Type B pancreatic cell (in vitro differentiated cells): ENCODE data around the gene C2orf49. TPM values are rescaled to one million over a fixed set of nuclear protein-coding genes. Genes with fewer than 3 reads are reported as not detected.

Experiments used
- DNase-seq: peaks from one replicate; pipeline ENCODE4 v3.0.0; 2021; ENCODE audit warnings: mixed read lengths; ENCODE audit not compliant: unreplicated experiment; ENCODE audit errors: extremely low spot score
- H3K27ac Mint-ChIP-seq: 2 replicates; pipeline ENCODE4 v1.8.0; 2021; ENCODE audit warnings: mild to moderate bottlenecking, mixed read lengths
- H3K27me3 Mint-ChIP-seq: 2 replicates; pipeline ENCODE4 v1.8.0; 2021; ENCODE audit warnings: mixed read lengths
- H3K36me3 Mint-ChIP-seq: 2 replicates; pipeline ENCODE4 v1.8.0; 2021; ENCODE audit warnings: mixed read lengths
- H3K4me1 Mint-ChIP-seq: one replicate; pipeline ENCODE4 v1.8.0; 2021; ENCODE audit warnings: mixed read lengths; ENCODE audit not compliant: unreplicated experiment
- H3K4me3 Mint-ChIP-seq: 2 replicates; pipeline ENCODE4 v1.8.0; 2021; ENCODE audit warnings: mild to moderate bottlenecking, mixed read lengths
- H3K9me3 Mint-ChIP-seq: 2 replicates; pipeline ENCODE4 v1.8.0; 2021; ENCODE audit warnings: mixed read lengths
- total RNA-seq: library from RNA; stranded (reverse); gene quantifications from 2 replicates; pipeline ENCODE4 v1.2.1, GENCODE V29; 2021; ENCODE audit warnings: low replicate concordance
- TF ChIP-seq, protein P1 (sequence below): fragments of 200-600 bp; sonication (generic); conservative IDR thresholded peaks from 2 replicates; pipeline ENCODE4 v1.5.0; 2021; ENCODE audit warnings: antibody characterized with exemption, mild to moderate bottlenecking

C2orf49 gene
- total RNA-seq, 1 donor from 2014 or later = 25.8 TPM

DNA sequence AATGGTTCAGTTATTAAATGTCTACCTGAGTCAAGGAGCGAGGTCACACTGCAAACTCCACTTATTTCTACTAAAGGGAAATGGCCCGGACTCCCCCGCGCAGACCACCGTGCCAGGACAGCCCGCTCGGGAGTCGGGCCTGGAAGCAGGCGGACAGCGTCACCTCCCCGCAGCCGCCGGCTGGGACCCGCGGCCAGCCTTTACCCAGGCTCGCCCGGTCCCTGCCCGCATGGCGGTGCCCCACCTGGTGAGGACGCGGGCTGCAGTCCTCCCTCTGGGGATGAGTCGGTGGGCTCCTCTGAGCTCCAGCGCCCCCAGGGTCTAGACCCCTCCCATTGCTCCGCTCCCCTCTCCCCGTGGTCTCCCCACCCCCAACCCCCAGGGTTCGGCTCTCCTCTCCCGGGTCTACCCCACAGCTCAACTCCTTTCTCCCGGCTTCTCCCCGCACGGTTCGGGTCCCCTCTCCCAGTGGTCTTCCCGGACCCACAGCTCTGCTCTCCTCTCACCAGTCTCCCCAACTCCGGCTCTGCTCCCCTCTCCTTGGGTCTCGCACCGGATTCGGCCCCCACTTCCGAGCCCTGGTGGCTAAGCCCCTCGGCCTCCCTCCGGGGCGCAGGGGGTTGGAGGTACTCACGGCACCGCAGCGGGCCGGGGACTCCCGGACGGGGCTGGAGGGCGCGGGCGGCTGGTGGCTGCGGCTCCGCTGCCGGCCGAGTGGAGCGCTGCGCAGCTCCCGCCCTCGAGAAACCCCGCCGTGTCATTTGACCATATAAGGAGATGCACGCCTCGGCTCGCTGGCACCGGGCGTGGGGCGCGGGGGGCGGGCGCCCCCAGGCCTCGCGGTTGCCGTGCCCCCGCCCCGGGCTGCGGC is 61.2 kb downstream of the C2orf49 start, which contains the start of gene FHL2:
Gene FHL2 (minus strand): TSS at position 716 of the 871 bp plus-strand sequence. CDS start 12,535 bp downstream, outside the sequence.
- TF ChIP-seq, protein P1, sequence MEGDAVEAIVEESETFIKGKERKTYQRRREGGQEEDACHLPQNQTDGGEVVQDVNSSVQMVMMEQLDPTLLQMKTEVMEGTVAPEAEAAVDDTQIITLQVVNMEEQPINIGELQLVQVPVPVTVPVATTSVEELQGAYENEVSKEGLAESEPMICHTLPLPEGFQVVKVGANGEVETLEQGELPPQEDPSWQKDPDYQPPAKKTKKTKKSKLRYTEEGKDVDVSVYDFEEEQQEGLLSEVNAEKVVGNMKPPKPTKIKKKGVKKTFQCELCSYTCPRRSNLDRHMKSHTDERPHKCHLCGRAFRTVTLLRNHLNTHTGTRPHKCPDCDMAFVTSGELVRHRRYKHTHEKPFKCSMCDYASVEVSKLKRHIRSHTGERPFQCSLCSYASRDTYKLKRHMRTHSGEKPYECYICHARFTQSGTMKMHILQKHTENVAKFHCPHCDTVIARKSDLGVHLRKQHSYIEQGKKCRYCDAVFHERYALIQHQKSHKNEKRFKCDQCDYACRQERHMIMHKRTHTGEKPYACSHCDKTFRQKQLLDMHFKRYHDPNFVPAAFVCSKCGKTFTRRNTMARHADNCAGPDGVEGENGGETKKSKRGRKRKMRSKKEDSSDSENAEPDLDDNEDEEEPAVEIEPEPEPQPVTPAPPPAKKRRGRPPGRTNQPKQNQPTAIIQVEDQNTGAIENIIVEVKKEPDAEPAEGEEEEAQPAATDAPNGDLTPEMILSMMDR = peak; percentile 62
- Mint-ChIP-seq H3K27ac (peak within 1 kb of the TSS; percentile 81), H3K36me3 (peaks cover 15% of the 10 kb centered on the region), H3K4me3 (peak within 1 kb of the TSS; percentile 91), H3K4me1 (peaks cover 19% of the 10 kb centered on the region), H3K9me3 (no peaks in the 10 kb centered on the region), H3K27me3 (peaks cover 5% of the 10 kb centered on the region)
- DNase-seq = peak; percentile 87

Other genes starting within 250 kb of the C2orf49 start
- gene GPR45, start 95.8 kb upstream of the C2orf49 start, total RNA-seq = not detected in 2 replicates
- gene TGFBRAP1, start 7.8 kb upstream of the C2orf49 start, total RNA-seq = 15.5 and 17.5 TPM in 2 replicates
- 19.9 and 21.9 TPM in 2 replicates for gene FHL2, start 61.5 kb downstream of the C2orf49 start, total RNA-seq